ENCODE results near the gene DBF4B.
A peak's percentile ranks its signal among the peaks of the same experiment; 100 is the strongest.

Gene DBF4B

DNA sequence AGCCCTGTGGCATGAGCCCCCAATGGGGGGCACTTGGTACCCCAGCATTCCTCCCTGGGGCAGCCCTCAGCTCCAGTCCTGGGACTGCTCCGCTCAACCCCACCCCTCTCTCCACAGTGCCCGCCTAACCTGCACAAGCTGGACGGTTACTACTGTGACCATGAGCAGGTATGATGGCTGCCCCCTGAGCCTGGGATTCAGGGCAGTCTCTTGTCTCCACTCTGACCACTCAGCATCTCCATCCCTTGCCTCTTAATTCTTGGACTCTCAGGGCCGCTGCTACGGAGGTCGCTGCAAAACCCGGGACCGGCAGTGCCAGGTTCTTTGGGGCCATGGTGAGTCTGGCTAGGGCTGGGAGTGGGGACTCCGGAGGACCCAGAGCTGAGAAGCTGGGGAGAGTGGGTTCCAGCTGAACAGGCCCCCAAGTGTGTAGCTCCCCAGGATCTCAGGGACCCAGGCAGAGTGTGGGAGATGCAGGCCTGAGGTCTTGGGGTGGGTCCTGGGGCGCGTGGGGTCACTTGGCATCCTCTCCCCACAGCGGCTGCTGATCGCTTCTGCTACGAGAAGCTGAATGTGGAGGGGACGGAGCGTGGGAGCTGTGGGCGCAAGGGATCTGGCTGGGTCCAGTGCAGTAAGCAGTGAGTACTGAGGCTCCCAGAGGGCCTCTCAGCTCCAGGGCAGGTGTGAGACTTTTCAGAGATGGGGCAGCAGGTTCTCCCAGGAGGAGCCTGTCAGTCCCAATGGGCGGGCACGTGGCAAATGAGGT, 68.3 kb downstream of the DBF4B start:
- no peak for DNase-seq

DNA sequence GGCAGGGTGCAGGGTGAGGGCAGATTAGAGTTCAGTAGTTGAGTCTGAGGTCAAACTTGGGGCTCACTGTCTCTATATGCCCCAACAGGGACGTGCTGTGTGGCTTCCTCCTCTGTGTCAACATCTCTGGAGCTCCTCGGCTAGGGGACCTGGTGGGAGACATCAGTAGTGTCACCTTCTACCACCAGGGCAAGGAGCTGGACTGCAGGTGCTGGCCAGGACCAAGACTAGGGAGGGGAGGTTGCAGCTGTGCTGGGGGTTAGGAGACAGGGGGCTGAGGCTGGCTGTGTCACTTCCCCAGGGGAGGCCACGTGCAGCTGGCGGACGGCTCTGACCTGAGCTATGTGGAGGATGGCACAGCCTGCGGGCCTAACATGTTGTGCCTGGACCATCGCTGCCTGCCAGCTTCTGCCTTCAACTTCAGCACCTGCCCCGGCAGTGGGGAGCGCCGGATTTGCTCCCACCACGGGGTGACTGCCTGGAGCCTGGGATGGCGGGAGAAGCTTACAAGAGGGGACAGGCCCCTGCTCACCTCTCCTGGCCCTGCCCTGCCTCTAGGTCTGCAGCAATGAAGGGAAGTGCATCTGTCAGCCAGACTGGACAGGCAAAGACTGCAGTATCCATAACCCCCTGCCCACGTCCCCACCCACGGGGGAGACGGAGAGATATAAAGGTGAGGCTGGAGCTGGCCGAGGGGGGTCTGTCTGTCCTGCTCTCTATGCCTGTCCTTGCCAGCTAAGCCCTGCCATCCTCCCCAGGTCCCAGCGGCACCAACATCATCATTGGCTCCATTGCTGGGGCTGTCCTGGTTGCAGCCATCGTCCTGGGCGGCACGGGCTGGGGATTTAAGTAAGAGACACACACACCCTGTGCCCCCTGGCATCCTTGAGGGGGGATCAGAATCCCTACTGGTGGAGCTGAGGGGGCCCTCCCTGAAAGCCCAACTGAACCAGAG, 69.2 kb downstream of the DBF4B start:
- DNase-seq, result no peak

DNA sequence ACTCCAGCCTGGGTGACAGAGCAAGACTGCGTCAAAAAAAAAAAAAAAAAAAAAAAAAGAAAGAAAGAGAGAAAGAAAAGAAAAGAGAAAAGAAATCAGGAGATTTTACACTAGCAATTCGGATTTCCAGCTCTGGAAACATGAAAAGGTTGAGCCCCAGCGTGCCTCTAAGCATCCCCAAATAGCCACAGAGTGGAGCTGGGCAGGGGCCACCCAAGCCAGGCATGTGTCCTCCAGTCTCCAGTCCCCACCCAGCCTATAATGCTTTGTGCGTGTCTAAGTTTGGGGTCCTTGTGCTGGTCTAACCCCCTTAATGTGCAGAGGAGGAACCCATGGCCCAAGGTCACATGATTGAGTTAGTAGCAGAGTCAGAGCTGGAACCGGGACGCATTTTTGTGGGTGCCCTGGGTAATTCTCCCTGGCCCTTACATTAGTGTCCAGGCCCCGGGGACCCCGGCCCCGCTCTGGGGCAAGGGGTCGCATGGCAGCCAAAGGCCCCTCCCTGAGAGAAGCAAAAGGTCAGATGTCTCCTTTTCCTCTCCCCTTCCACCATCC, 70.3 kb downstream of the DBF4B start:
- no peak for DNase-seq

DNA sequence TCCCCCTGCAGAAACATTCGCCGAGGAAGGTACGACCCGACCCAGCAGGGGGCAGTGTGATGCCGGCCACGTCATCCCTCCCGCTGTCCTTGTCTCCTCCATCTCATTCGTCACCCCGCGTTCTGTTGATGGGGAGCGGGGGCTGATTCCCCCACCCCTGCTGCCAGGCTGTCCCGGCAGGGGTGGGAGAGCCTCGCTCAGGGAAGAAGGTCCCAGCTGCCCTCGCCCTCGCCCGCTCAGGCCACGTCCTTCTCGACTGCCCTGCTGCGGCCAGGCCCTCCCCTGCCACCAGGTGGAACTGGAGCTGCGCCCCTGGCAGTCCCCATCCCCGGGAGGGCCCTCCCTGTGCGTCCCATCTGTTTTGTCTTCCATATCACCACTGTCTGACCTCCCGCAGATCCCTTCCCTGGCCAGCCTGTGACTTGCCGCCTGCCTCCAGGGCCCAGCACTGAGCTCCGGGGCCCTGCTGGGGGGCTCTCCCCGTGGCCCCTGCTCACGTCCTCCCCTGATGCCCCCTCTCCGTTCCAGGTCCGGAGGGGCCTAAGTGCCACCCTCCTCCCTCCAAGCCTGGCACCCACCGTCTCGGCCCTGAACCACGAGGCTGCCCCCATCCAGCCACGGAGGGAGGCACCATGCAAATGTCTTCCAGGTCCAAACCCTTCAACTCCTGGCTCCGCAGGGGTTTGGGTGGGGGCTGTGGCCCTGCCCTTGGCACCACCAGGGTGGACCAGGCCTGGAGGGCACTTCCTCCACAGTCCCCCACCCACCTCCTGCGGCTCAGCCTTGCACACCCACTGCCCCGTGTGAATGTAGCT, 71.0 kb downstream of the DBF4B start:
- peak in 54 of 56 donors; percentile 16 to 85 (median 60) for DNase-seq

DNA sequence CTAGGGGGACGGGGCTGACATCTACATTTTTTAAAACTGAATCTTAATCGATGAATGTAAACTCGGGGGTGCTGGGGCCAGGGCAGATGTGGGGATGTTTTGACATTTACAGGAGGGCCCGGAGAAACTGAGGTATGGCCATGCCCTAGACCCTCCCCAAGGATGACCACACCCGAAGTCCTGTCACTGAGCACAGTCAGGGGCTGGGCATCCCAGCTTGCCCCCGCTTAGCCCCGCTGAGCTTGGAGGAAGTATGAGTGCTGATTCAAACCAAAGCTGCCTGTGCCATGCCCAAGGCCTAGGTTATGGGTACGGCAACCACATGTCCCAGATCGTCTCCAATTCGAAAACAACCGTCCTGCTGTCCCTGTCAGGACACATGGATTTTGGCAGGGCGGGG, 71.7 kb downstream of the DBF4B start:
- DNase-seq, result no peak

DNA sequence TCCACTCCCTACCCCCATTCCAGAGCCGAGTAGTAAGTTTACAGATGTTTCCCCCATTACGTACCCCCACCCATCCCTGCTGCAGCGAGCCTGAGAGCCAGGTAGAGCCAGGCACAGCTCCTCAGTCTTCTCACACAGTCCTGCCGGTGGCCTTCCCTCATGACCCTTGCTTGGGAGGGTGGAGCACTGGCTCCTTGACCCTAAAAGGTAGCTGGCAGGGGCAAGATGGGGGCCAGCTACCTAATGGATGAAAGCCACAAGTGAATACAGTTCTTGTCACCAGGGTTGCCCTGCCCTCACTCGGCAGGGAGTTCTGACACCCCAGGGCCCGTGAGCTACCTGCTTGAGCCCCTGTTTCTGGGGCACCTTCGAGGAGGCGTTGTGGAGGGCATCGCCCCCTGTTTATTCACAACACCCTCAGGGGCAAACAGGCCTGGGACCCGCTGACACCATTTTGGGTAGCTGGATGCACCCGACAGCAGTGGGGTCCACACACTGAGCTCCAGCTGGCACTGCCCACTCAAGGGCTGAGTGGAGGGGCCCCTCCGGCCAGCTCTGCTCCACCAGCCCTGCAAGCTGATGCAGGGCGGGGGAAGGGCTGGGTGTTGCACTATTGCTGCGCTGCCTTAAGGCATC, 72.5 kb downstream of the DBF4B start:
- no peak for DNase-seq

DNA sequence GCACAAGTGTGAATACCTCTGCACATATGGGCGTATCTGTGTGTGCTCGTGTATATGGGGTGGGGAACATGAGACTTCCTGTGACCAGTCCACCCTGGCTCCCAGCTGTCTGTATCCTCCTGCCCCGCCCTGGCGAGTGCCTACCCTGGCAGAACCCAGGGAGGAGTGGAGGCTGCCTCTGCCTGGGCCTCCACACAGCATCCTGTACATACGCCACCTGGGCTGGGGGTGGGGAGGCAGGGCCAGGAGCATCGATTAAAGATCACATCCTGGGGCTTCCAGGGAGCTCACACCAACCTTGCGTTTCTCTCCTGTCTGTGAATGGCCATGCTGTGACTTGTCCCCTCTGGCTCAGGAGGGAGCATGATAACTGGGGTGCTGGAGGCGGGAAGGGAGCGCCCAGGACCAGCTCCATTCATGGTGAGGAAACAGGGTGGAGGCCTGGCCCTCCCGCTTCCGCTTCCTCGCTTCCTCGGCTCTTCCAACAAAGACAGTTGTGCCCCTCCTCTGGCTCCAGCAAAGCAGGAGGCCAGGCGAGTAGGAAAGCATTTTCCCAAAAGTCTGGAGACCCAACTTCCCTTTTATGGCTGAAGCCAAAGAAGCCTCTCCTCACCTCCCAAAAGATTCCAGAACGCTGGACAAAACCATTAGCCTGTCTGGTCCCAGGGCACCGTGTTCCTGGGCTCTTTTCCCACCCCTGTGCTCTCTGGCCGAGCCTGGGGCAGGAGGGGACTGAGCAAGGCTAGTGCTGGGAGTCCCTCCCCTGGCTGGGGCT, 73.3 kb downstream of the DBF4B start:
- DNase-seq, result no peak

DNA sequence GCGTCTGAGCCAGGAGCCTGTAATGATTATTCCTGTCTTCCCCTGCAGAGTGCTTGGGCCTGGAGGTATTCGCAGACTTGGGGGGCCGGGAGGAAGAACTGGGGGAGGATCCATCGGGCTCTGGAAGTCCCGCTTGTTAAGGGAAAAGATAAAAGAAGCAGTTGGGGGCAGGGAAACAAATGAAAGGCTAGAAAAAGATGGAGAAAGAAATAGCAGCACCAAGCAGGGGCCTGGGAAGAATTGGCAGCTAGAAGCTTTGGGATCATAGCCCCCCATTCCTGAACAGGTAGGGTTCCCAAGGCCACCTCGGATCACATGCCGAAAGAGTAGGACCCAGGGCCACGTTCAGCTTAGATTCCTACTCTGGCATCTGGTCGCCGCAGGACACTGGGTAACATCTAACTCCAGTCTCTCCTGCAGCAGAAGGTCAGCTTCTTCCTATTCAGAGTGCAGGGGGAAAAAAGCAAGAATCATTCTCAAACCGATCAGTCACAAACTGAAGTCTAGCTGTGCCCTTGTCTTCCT, 73.9 kb downstream of the DBF4B start:
- DNase-seq, result no peak

DNA sequence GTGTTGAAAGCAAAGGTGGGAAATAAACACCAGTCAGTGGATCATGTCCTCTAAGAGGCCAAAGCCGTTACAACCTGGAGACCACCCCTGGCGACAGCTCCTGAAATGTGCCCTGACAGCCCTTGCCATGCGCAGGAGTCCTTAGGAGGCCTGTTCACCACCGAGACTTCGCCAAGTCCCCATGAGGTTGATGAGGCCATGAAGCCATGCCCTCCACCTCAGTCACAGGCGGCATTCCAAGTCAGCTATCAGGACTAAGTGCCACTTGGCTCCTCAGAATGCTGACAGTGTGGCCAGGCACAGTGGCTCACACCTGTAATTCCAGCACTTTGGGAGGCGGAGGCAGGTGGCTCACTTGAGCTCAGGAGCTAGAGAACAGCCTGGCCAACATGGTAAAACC, 77.5 kb downstream of the DBF4B start:
- no peak for DNase-seq

DNA sequence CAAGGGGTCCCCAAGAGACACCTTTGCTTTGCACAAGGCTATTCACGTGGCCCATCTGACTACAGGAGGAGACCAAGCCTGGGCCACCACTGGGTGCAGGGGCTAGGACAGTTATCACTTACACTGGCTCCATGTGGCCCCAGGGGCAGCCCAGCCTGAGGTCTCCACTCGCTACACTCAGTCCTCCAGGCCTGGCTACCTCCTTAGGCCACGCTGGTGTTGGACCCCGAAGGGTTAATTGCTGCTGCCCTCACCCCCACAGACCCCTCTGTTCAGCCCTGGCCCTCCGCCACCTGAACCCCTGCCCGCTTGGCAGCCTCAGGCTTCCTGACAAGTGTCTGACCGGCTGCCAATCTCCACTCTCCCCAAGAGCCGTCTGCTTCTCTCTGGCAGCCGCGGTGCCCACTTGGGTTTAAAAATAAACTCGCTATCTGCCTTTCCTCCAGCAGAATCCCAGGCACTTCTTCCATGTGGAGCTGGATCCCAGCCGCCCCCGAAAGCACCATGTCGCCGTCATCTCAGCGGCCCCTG, 78.2 kb downstream of the DBF4B start:
- DNase-seq, result peak in 22 of 56 donors; percentile 12 to 61 (median 40)

DNA sequence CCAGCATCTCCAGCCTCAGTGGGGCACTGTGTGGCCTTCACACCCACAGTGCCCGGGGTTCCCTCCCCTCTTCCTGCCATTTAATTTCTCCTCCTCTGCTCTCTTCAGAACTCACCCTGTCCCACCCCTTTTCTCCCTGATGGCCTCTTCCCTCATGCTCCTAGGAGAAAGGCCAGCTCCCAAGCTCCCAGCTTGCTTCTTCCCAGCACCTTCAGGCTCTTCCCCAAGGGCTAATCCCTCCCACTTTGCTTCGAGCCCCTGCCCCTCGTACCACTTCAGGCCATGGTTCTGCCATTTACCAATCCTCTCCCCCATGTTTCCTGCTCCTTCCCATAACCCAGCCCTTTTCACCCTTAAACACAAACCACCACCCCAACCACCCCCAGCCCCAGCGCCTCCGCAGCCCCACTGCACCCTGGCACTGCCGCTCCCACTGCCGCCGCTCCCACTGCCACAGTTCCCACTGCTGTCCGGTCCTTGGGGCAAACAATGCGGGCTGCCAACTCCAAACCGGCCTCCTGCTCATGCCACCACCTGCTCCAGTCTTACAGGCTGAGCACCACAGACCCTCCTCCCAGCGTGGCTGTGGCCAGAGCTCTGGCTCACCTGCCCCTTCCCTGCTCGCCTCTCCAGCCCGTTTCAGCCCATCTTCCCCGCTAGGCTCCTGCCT, 78.9 kb downstream of the DBF4B start:
- DNase-seq, result no peak

DNA sequence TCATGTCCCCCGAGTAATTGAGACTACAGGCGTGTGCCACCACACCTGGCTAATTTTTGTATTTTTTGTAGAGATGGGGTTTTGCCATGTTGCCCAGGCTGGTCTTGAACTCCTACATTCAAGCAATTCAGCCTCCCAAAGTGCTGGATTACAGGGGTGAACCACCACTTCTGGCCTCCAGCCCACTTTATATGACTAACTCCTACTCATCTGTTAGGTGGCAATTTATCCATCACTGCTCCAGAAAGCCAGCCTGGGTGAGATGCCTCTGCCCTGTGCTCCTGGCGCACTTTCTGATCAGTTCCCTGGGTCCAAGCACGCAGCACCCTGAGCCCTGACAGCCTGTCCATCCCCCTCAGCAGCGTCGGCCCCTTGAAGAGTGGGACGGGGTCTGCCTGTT, 79.7 kb downstream of the DBF4B start:
- DNase-seq, result no peak

DNA sequence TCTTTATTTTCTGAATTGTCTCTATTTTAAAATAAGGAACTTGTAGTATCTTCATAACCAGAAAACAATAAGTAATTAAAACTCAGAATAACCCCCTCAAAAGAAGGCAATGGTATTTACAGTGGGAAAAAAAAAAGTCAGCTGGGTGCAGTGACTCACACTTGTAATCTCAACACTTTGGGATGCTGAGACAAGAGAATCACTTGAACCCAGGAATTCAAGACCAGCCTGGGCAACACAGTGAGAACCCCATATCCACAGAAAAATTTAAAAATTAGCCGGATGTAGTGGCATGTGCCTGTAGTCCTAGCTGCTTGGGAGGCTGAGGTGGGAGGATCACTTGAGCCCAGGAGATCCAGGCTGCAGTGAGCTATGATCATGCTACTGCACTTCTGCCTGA, 83.8 kb downstream of the DBF4B start:
- DNase-seq, result no peak

DNA sequence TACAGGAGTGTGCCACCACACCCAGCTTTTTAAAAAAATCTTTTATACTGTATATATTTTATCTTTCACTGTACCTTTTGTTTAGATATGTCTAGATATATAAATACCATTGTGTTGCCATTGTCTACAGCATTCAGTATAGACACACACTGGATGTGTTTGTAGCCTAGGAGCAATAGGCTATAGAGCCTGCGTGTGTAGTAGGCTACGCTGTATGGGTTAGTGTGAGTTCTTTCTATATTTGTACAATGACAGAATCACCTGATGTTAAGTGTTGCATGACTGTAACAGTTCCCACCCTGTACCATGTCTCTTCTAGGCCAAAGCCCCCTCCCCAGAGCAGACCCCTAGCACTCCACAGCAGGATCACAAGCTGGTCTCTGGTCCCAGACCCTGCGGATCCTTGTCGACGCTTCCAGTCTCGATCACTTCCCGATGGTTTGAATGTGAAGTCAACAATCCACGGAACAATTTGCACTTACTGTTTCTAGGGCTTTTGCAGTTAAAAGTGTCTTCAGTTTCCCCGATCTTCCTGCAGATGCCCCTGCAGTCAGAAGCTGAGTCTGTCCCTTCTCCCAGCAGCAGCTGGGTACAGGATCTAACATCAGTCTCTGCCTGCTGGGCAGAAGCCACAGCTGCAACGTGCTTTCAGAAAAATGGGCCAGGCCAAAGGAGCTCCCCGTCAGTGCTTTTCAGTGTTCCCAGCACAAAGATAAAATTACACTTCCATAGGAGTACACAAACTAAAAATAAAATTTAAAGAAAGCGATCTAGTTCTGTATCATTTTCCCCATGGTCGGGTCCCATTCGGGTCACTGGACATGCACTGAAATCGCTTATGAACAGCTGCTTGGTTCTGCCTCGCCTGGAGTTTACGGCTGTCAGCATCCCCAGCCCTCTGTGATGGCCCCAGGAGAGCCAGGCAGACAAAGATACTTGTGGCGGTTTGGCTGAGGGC, 85.7 kb downstream of the DBF4B start:
- peak in 1 of 56 donors; percentile 10 for DNase-seq

DNA sequence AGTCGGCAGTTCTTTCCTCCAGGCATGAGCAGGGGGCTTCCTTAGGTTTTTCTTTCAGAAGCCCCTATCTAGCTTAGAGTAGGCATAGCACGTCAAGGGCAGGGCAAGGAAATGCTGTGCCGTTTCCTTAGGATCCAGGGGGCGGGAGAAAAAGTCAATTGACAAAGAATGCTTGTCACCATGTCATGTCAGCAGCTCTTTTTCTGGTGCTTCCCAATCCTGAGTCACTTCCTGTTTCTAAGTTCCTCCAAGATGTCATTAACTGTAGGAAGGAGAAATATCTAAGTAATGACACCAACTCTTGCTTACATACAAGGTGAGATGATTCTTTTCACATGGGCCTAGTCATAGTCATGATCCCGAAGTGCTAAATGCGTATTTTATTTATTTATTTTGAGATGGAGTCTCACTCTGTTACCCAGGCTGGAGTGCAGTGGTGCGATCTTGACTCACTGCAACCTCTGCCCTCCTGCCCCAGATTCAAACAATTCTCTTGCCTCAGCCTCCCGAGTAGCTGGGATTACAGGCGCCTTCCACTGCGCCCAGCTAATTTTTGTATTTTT, 86.5 kb downstream of the DBF4B start:
- DNase-seq, result no peak

DNA sequence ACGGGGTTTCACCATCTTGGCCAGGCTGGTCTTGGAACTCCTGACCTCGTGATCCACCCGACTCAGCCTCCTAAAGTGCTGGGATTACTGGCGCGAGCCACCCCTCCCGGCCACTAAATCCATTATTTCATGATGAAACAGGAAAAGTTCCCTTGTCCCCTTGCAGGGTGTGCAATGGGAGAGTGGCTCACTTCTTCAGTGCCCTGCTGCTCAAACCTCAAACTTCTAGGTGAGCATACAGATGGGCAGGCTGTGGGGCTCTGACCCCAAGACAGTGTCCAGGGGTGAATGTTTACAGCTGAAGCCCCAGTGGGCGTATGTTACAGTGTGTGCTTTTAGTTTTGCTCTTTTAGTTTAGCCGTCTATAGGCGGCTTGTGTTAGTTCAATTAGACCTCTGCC, 87.0 kb downstream of the DBF4B start:
- no peak for DNase-seq

DNA sequence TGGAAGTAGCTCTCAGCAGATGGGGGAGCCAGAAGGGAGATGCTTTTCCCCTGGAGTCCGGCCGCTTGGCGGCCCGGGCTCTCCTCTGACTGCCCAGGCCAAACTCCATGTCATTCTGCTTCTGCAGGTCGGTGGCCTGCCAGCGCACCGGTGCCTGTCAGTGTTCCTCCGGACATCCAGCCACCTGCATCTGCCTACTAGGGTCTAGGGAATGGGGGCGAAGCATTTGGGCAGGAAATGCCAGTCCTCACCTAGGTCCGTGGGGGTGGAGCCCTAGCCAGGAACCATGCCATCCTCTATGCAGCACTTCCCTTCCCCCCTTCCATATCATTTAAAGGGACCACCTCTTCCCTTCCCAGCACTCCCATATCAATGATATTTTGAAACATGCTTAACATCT, 87.5 kb downstream of the DBF4B start:
- DNase-seq, result no peak
